Tibial artery (tissue), 4 donors: Measurements from ENCODE around the gene ISG15.
"Not testable (repeated sequence)": the region's sequence is repeated elsewhere in the genome, so short reads cannot be mapped to it uniquely, and the experiment has no call there.

Experiments
- DNase-seq, 2 donors: peaks; one replicate each; pipeline ENCODE4 v3.0.0-alpha.2; 2019
- H3K27ac ChIP-seq, 2 donors: fragments of 200-600 bp; sonication (generic) in 1 of 2; 1 replicate in 1 of 2; 2 replicates in 1 of 2; pipeline ENCODE4 v1.5.1; 2018 to 2019; ENCODE audit warnings: mild to moderate bottlenecking in 1 of 2
- H3K27me3 ChIP-seq, 2 donors: fragments of 200-600 bp; sonication (generic) in 1 of 2; one replicate each; pipeline versions ENCODE4 v1.5.1 to v1.6.0; 2016 to 2019
- H3K36me3 ChIP-seq, 3 donors: fragments of 200-600 bp; sonication (generic) in 2 of 3; one replicate each; pipeline ENCODE4 v1.5.1; 2016 to 2019; ENCODE audit warnings: mild to moderate bottlenecking in 2 of 3
- H3K4me1 ChIP-seq, 4 donors: fragments of 200-600 bp; sonication (generic) in 2 of 4; 1 replicate in 3 of 4; 2 replicates in 1 of 4; pipeline ENCODE4 v1.5.1; 2016 to 2019
- H3K4me3 ChIP-seq, 2 donors: fragments of 200-600 bp; sonication (generic) in 1 of 2; 1 replicate in 1 of 2; 2 replicates in 1 of 2; pipeline ENCODE4 v1.5.1; 2018 to 2019; ENCODE audit warnings: mild to moderate bottlenecking in 2 of 2
- H3K9me3 ChIP-seq, 3 donors: fragments of 200-600 bp; sonication (generic) in 1 of 3; one replicate each; pipeline ENCODE4 v1.5.1; 2016 to 2019
- CTCF ChIP-seq, 2 experiments: fragments of 200-600 bp in 1 of 2; fragments of 450-650 bp in 1 of 2; IDR thresholded peaks; one replicate each; pipeline ENCODE4 v1.5.1; 2017 to 2019; ENCODE audit warnings: antibody characterized with exemption in 2 of 2, mild to moderate bottlenecking in 1 of 2, moderate library complexity in 1 of 2
- intact Hi-C: fragments of 100-400 bp; cut with DNase I; formaldehyde crosslinking; loops from one replicate; pipeline ENCODE4 v1.15.0; 2023; ENCODE audit warnings: low total_unique reads

Gene ISG15

GRCh38 chr1:1004780-1005697 is 8.3 kb upstream of the ISG15 start:
- H3K4me1 ChIP-seq = peaks cover 0 to 36% (median 23%) of the 10 kb centered on the region in 4 donors

DNA sequence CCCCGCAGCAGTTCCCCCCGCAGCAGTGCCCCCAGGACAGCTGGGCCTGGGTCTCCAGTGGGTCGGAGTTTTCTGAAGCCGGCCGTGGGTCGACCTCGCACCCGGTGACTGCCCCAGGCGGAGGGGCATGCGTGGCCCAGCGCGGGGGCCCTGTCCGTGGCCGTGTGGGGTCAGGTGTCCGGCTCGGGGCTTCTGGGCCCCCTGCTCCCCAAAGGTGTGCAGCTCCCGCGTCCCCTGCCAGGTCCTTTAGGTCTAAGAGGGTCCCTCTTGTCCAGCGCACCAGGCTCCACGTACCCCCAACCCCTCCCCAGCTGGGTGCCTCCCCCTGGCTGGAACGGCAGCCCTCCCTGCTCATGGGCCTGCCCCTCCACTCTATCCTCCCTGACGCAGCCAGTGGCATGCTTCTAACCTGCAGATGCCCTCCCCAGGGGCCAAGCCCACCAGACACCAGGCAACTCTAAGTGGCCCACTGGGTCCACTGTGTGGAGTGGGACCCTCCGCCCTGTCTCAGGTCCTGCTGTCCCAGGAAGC is 7.5 kb upstream of the ISG15 start:
- no peak overlapping the region for H3K27ac ChIP-seq
- no peak overlapping the region for H3K4me3 ChIP-seq
- intact Hi-C loops = no loop called here
- H3K9me3 ChIP-seq = no peaks in the 10 kb centered on the region
- TF ChIP-seq CTCF (IDR thresholded peaks at IDR 0.05) = no peak
- peaks cover 0 to 5% of the 10 kb centered on the region in 2 donors for H3K27me3 ChIP-seq
- H3K36me3 ChIP-seq = peaks cover 0 to 10% (median 0%) of the 10 kb centered on the region in 3 donors
- DNase-seq = no peak
- H3K4me1 ChIP-seq = peaks cover 0 to 30% (median 23%) of the 10 kb centered on the region in 4 donors

More at GRCh38 chr1:1004780-1005697, 8.3 kb upstream of the ISG15 start:
- Histone ChIP-seq H3K9me3 (no peaks in the 10 kb centered on the region), H3K4me3 (no peak overlapping the region), H3K27me3 (peaks cover 0 to 5% of the 10 kb centered on the region in 2 donors), H3K36me3 (peaks cover 0 to 10% (median 0%) of the 10 kb centered on the region in 3 donors), H3K27ac (no peak overlapping the region)
- intact Hi-C loops = no loop called here
- TF ChIP-seq CTCF (IDR thresholded peaks at IDR 0.05) = no peak
- peak in 1 of 2 donors; percentile 29 for DNase-seq

- no peak overlapping the region for H3K4me3 ChIP-seq
- H3K4me1 ChIP-seq = peaks cover 0 to 23% (median 16%) of the 10 kb centered on the region in 4 donors
- peaks cover 0 to 5% of the 10 kb centered on the region in 2 donors for H3K27me3 ChIP-seq
- no peak overlapping the region for H3K27ac ChIP-seq
- intact Hi-C loops = no loop called here
- peaks cover 0 to 10% (median 0%) of the 10 kb centered on the region in 3 donors for H3K36me3 ChIP-seq
- TF ChIP-seq CTCF (IDR thresholded peaks at IDR 0.05) = no peak
- no peak for DNase-seq
- H3K9me3 ChIP-seq = no peaks in the 10 kb centered on the region
These were observed 6.8 kb upstream of the ISG15 start for GRCh38 chr1:1006305-1007159.

DNA sequence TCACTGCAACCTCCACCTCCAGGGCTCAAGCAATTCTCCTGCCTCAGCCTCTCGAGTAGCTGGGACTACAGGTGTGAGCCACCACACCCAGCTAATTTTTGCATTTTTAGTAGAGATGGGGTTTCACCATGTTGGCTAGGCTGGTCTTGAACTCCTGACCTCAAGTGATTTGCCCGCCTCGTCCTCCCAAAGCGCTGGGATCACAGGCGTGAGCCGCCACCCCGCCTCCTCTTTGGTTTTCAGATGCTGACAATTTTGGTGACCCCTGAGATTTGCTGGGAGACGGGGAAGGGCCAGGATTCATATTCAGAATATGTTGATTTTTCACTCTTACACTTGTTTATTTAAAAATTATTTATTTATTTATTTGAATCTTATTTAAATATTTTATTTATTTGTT is 3.2 kb upstream of the ISG15 start:
- intact Hi-C loops = not testable (repeated sequence)

DNA sequence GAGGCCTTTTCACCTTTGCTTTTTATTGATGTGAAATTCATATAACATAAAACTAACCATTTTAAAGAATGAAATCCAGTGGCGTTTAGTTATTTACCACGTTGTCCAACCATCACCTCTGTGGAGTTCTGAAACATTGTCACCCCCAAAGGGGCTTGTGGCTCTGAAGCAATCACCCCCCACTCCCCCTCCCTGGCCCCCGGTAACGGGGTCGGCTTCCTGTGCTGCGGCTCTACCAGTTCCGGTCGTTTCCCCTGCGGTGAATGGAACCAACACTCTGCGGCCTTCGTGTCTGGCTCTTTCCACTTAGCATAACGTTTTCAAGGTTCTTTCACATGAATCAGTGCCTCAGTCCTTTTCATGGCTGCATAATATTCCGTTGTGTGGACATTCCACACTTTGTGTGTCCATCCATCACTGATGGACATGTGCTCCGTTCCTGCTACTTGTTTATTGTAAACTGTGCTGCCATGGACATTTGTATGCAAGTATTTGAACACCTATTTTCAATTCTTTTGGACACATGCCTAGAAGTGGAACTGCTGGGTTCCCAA is 1.8 kb upstream of the ISG15 start:
- Histone ChIP-seq H3K36me3 (no peaks in the 10 kb centered on the region), H3K27me3 (no peaks in the 10 kb centered on the region), H3K9me3 (no peaks in the 10 kb centered on the region), H3K4me1 (peaks cover 0 to 21% (median 15%) of the 10 kb centered on the region in 4 donors), H3K4me3 (no peak overlapping the region), H3K27ac (no peak overlapping the region)
- TF ChIP-seq CTCF (IDR thresholded peaks at IDR 0.05) = no peak
- no peak for DNase-seq
- intact Hi-C loops = no loop called here

More for the DNA sequence above, 3.2 kb upstream of the ISG15 start:
- DNase-seq, H3K4me3 ChIP-seq, H3K36me3 ChIP-seq, H3K27ac ChIP-seq, H3K9me3 ChIP-seq, H3K27me3 ChIP-seq: not testable (repeated sequence)
- H3K4me1 ChIP-seq = peaks cover 0 to 29% (median 23%) of the 10 kb centered on the region in 4 donors

DNA sequence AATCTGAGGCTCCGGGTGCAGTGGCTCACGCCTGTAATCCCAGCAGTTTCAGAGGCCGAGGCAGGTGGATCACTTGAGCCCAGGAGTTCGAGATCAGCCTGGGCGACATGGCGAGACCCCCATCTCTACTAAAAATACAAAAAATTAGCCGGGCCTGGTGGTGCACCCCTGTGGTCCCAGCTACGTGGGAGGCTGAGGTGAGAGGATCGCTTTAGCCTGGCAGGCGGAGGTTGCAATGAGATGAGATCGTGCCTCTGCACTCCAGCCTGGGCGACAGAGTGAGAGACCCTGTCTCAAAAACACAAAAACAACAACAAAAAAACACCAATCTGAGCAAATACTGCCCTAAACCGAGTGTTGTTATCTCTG is 577 bp upstream of the ISG15 start:
- Histone ChIP-seq H3K4me1 (peaks cover 0 to 21% (median 15%) of the 10 kb centered on the region in 4 donors), H3K27ac (peak overlapping the region; percentile 72 to 85), H3K4me3 (peak overlapping the region; percentile 57 to 65)
- H3K9me3 ChIP-seq, H3K36me3 ChIP-seq, intact Hi-C loops, DNase-seq, H3K27me3 ChIP-seq: not testable (repeated sequence)
